ENCODE measurements around the gene RTN4RL2.

Gene RTN4RL2

DNA sequence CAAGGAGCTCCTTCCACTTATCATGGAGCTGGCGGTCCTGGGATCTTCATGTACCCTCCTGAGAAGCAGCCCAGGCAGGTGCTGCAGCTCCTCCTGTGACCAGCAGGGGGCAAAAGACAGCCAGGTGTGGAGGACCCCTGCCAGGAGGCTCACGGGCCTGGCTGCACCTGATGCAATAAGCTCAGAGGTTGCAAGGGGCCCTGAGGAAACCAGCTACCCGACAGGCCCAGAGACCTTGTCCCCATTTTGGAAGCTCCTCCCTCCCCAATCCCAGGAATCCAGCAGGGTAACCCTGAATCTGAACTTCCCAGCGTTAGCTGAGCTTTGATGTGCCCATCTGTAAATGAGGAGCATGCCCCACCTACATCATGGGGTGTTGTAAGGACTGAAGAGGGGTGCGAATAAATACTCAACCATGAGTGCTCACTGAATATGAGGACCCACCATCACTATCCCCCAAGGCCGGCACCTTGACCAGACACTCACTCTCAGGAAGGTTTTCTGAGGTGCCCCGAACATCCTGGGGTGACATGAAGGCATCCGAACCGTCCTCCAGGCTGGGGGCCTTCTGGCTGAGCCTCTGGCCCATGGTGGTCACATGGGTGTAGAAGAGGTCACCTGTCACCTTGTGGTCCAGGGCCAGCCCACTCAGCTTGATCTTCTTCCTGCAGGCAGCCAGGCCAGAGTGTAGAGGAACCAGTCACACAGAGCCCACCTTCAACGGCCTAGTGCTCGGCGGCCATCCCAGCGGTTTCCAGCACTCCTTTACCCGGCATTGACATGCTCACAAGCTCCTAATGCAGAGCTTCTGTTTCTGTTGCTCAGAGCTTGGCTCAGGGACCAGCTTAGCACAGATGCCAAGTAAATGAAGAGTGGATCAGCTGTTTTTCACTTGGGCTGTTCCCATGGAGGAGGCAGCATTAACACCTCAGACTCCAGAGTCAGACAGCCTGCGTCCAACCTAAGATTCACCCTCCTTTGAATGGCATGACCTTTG, 33.5 kb downstream of the RTN4RL2 start:
- no peak for DNase-seq (ENCODE audit: low read depth)

DNA sequence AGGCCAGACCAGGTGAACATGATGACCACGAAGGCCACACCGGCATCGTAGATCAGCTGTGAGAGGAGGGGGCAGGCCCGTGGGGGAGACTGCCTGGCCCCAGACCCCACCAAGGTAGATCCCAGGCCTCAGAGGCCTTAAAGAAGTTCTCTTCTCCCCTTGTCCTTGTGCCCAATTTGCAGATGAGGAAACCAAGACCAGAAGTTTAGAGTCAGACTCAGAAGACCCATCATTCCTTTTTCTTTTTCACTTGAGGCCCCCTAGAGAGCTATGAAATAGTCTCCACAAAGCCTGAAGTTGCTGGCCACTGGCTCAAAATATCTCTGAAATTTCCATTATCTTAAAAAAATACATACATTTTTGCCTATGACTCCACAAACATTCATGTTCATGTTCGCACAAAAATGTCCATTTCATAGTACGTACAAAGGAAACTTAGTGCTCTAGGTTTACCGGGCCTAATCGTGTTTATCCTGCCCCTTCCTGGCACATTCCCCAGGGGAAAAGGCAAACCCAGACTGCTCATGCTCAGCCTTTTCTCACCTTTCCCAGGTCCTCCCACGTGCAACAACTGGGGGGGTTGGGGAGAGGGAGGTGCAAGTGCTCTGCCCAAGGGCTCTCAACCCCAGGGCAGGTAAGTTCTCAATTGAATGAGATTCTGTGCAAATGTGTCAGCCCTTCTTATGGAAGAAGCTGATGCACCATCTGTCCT, 35.9 kb downstream of the RTN4RL2 start:
- no peak for DNase-seq (ENCODE audit: low read depth)
- H3K4me3 ChIP-seq (ENCODE audit: low read depth, low read length), result no peak overlapping the region

More for the DNA sequence above, 33.5 kb downstream of the RTN4RL2 start:
- H3K4me3 ChIP-seq (ENCODE audit: low read depth, low read length), result no peak overlapping the region

DNA sequence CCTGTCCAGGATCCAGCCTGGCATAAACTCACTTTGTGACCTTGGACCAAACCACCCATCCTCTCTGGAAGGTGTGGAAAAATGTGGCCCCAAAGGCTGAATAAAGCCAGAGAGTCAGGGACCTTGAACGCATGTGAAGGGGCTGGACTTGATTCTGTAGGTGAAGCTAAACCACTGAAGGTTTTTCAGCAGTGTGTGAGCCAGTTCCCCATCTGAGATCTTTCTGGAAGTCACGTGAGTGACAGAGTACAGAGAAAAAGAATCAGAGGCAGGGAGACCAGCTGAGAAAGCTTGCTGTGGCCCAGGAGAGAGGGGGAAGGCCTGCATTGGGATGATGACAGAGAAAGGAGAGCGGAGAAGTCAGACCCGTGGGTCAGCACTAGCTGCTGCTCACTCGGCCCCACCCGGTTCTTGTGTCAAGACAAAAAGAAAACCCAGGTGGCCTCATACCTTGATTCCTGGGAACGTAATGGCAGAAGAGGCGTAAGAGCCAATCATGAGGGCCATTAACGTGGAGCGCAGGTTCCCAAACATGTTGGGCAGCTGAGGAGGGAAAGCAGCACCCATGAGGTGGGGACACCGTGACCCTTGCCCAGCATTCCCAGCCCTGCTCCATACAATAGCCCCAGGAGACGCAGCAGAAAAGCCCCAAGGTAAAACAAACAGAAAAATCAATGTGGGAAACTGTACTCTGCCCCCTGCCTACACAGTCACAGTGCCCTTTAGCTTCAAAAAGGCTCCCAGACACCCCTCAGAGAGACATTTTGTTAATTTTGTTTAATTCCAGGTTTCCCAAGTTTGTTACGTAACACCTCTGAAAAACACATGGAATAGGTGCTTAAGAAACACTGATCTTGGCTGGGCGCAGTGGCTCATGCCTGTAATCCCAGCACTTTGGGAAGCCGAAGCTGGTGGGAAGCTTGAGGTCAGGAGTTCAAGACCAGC, 37.2 kb downstream of the RTN4RL2 start:
- no peak for DNase-seq (ENCODE audit: low read depth)
- H3K4me3 ChIP-seq (ENCODE audit: low read depth, low read length), result no peak overlapping the region

DNA sequence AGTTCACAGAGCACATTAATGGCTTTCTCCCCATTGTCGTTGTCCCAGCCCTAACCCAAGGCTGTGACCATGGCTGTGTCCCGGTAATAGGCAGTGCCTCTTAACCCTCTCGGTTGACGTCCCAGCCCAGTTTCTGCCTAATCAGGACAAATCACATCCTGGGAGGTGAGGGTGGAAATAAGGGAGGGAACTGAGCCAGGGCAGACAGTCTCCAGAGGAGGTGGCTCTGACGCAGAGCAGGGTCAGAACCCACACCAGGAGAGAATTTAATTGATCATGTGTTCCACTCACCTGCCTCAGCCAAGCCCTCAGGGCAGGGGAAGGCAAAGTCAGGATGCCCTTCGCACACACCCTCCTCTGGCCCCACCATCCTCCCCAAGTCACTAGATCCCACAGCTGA, 38.2 kb downstream of the RTN4RL2 start:
- no peak overlapping the region for H3K4me3 ChIP-seq (ENCODE audit: low read depth, low read length)
- DNase-seq (ENCODE audit: low read depth), result no peak

DNA sequence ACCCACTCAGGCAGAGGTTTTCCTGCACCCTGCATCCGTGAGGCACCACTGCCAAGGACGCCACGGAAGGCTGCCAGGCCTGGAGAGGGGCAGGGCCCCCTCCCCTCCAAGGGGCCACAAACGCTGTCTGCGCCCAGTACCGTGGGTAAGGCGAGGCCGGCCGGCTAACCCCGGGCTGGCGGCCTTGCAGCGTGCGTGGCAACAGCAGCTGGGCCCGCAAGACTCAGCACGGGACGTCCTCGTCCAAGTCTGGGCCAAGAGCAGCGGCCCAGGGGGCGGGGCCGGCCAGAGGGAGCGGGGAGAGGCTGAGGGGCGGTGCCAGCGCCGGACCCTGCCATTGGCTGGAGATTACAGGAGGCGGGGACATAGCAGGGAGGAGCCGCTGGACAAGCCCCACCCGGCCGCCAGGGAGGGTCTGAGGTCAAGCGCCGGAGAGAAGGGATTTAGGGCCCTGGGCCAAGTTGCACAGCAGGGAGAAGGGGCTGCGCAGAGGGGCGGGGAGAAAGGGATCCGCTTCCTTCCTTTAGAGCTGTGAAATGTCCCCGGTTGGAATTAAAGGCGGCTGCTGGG, 39.2 kb downstream of the RTN4RL2 start:
- H3K4me3 ChIP-seq (ENCODE audit: low read depth, low read length), result peak overlapping the region; percentile 28
- peak; percentile 77 for DNase-seq (ENCODE audit: low read depth)

DNA sequence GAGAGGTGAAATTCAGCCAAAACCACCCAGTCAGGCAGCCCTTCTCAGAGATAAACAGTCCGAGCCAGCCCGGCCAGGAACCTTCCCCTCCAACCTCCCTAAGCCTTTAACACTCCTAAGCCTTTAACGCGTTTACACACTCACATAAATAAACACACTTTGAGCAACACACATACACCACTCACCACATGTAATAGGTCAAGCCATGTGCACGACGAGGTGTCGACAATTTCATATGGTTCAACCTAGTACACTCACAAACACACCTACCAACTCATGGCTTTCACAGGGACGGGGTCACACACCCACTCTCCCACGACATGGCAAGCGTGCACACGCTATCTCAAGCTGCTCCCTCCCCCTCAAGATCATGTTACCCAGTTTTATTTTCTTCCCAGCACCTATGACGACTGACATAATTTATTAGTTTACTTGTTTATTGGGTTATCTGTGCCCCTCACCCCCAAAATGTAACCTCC, 39.7 kb downstream of the RTN4RL2 start:
- DNase-seq (ENCODE audit: low read depth), result no peak
- H3K4me3 ChIP-seq (ENCODE audit: low read depth, low read length), result peak overlapping the region; percentile 23

DNA sequence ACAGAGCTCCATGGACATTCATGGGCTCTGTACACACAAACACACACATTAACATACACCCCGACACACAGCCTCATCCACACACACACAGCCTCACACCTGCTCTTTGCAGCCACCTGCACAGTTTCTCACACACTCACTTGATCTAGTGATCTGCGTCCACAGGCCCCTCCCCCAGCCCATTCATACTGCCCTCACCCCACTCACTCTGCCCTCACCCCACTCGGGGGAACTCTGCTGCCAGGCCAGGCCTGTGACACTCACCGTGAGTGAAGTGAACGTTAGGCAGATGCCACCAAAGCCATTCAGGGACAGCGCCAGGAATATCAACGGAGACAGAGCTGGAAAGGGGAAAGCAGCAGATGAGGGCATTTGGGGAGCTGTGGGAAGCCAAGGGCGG, 40.2 kb downstream of the RTN4RL2 start:
- no peak for DNase-seq (ENCODE audit: low read depth)
- H3K4me3 ChIP-seq (ENCODE audit: low read depth, low read length), result no peak overlapping the region

DNA sequence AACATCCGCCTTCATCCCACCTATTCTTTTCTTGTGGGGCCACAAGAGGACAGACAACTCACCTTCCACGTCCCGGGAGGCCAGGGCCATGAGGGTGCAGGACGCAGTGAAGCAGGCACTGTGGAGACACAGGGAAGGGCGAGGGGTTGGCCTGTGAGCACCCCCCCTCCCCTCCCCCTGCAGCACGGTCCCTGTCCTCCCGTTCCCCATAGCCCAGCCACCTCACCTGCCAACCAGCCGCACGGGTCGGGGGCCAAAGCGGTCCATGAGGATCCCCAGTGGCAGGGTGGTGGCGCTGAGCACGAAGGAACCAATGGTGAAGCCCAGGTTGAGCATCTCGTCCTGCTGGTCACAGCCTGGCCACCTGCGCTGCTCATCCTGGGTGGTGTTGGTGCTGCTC, 40.6 kb downstream of the RTN4RL2 start:
- no peak for DNase-seq (ENCODE audit: low read depth)
- no peak overlapping the region for H3K4me3 ChIP-seq (ENCODE audit: low read depth, low read length)

DNA sequence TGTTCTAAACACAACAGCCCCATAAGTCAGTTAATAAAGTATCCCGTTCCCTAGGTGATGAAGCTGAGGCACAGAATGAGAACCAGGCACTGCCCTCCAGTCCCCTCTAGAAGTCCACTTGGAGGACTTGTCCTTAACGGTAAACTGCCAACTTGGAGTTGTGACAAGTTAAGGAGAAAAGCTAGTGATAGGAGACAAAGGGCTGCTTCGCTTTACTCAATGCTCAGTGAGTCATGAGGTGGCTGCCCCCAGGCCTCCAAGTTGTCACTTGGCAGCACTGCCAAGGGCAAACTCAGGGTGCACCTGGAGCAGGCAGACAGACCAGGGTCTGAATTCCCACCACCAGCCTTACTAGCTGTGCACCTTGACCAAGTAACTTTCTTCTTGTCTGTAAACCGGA, 41.6 kb downstream of the RTN4RL2 start:
- H3K4me3 ChIP-seq (ENCODE audit: low read depth, low read length), result no peak overlapping the region
- DNase-seq (ENCODE audit: low read depth), result no peak

DNA sequence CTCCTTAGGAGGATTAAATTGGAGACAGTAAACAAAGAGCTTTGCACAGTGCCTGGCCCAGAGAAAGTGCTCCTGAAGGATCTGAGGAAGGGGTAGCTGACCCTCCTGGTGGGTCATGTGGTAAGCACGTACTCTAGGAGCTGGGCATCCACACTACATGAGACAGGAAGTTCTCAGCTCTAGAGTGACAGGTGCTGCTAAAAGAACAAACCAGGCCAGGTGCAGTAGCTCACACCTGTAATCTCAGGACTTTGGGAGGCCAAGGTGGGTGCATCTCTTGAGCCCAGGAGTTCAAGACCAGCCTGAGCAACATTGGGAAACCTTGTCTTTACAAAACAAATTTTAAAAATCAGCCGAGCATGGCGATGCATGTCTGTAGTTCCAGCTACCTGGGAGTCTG, 42.0 kb downstream of the RTN4RL2 start:
- DNase-seq (ENCODE audit: low read depth), result no peak
- H3K4me3 ChIP-seq (ENCODE audit: low read depth, low read length), result no peak overlapping the region

DNA sequence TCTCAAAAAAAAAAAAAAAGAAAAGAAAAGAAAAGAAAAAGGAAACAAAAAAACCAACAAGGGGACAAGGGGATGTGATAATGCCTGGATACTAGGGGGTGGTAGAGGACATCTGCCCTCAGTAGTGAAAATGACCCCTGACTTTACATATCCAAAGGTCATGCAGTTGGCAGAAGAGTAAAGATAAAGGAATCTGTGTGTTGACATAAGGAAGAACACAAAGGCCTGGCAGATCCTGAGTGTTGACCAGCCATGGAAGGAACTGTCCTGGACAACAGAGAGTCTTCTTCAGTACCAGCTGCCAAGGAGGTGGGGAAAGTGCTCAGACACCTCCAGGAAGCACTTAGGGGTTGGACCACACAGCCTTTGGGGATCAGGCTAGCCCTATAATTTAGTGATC, 42.5 kb downstream of the RTN4RL2 start:
- no peak for DNase-seq (ENCODE audit: low read depth)
- H3K4me3 ChIP-seq (ENCODE audit: low read depth, low read length), result no peak overlapping the region

DNA sequence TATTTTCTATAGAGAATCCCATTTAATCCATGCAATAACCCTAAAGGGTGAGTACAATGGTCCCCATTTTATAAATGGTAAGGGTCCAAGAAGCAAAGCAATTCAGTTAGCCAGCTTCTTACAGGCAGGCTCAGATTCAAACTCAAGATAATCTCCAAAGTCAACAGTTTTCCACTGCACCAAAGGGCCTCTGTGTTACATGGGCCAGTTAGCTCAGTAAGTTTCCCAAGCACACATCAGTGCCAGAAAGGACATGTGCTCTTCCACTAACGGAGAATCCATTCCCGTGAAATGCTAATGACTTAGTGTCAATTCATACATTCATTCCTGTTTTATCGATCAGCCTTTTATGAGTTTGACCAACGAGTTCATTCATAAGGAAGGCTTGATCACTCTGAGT, 44.2 kb downstream of the RTN4RL2 start:
- no peak overlapping the region for H3K4me3 ChIP-seq (ENCODE audit: low read depth, low read length)
- no peak for DNase-seq (ENCODE audit: low read depth)

DNA sequence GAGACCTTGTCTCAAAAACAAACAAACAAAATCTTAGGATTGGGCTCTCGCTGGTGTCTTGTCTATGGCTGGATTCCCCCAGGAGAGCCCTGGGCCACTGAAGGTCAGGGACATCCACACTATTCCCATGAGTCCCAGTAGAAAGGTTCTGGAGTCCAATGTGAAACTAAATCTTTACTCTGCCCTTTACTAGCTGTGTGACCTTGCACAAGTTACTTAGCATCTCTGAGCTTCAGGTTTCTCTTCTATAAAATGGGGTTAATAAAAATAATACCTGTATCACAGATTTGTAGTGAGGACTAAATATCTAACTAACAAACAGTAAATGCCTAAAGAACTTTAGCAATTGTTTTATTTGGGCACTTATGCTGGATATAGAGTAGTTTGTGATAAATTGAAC, 46.2 kb downstream of the RTN4RL2 start:
- no peak overlapping the region for H3K4me3 ChIP-seq (ENCODE audit: low read depth, low read length)
- no peak for DNase-seq (ENCODE audit: low read depth)

DNA sequence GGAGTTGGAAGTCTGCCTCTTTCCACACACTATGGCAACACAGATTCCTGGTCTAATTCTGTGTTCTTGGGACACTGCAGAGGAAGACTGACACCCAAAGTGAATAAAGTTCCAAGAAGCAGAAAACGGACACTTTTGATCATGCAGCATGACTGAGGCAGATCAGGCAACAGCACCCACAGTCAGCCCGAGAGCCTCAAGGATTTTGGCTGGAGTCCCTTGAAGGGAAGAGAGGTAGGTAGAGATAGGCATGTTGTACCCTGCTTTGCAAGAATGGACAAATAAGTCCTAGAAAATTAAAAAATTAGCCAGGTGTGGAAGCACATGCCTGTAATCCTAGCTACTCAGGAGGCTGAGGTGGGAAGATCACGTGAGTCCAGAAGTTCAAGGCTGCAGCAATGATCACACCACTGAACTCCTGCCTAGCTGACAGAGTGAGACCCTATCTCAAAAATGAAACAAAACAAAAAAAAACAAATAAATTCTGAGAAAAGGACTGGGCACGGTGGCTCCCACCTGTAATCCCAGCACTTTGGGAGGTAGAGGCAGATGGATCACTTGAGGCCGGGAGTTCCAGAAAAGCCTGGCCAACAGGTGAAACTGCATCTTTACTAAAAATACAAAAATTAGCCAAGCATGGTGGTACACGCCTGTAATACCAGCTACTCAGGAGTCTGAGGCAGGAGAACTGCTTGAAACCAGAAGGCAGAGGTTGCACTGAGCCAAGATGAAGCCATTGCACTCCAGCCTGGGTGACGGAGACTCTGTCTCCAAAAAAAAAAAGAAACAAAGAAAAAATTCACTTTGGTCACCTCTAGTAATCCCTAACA, 48.2 kb downstream of the RTN4RL2 start:
- DNase-seq (ENCODE audit: low read depth), result no peak
- H3K4me3 ChIP-seq (ENCODE audit: low read depth, low read length), result no peak overlapping the region

DNA sequence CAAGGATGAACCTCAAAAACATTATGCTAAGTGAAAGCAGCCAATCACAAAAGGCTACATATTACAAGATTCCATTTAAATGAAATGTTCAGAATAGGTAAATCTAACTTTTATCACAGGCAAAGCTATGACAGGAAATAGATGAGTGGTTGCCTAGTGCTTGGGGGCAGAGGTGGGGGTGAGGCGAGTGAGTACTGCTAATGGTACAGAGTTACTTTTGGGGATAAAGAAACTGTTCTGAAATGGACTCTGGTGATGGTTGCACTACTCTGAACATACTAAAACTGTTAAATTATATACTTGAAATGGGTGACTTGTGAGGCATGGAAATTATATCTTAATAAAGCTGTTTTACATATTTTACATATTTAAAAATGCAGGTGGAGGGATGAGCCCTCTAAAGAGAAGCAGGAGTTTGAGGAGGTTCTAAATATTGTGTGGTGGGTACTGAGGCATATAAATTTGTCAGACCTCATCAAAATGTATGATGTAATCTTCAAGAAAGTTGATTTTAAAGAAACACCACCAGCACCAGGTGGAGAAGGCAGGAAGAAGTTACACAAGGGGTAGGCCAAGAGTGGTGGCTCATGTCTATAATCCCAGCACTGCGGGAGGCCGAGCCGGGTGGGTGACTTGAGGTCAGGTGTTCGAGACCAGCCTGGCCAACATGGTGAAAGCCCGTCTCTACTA, 51.6 kb downstream of the RTN4RL2 start:
- no peak overlapping the region for H3K4me3 ChIP-seq (ENCODE audit: low read depth, low read length)
- no peak for DNase-seq (ENCODE audit: low read depth)

DNA sequence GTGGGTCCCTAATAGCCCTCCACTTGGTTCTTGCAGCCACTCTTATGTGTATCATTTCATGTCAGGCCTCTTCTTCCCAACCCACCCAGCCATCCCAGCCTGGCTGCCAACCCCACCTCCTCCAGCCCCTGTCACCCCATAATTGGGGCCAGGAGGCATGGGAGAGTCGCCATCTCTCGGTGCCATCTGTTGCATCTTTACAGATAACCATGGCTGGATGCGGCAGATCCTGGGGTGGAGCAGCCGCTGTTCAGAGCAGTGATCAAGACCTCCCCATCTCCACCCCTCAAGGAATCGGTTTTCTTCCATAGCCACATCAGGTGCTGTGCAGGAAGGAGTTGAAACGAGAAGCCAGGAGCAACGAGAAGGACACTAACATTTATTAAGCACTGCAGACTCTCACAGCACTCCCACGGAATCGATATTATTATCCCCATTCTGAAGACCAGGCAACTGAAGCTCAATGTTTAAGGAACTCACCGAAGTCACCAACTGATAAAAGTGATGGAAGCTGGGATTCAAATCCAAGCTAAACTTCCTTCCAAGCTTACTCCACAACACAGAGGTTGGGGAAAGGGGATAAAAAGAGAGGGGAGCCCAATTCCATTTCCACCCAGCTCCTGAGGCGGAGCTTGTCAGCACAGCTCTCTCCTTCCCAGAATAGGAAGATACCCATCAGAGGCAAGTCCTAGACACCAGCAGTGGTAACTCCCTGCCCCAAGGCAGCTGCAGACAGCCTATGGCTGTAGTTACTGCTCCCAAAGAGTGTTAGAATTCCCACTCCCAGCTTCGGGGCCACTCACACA, 52.5 kb downstream of the RTN4RL2 start:
- H3K4me3 ChIP-seq (ENCODE audit: low read depth, low read length), result no peak overlapping the region
- DNase-seq (ENCODE audit: low read depth), result no peak

DNA sequence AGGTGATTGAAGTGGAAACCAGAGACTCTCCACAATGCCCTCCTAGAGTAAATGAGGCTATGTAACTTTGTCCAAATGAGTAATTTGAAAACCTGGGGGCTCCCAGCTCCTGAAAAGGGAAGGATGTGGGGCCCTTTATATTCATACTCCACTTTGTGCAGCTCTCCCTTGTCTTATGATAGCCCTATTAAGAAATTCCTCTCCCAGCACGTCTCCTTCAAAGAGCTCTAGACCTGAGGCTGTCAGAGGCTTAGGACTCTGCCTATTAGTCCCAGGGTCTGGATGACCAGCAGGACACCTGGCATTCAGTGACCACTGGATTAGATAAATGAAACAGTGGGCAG, 53.1 kb downstream of the RTN4RL2 start:
- H3K4me3 ChIP-seq (ENCODE audit: low read depth, low read length), result no peak overlapping the region
- DNase-seq (ENCODE audit: low read depth), result no peak
